ENCODE measurements around the gene CCDC57. TPM values are rescaled to one million over a fixed set of nuclear protein-coding genes. Genes with fewer than 3 reads are reported as not detected.

The CCDC57 gene
- total and polyA plus RNA-seq, 9 of the 15 experiments (the other 6 are each of a cell fraction or from before 2014, with no cell fraction given) = 0.83 to 36.2 (median 13.6) TPM

GRCh38 chr17:82138511-82138992 lies 74.1 kb downstream of the CCDC57 start:
- in situ Hi-C loops (cut with MboI) (no loop called here), intact Hi-C loops (cut with micrococcal nuclease) (no loop called here)
- Histone ChIP-seq H3K9me1 (ENCODE audit: control insufficient read depth, insufficient read depth, low read length) (no peaks in the 10 kb centered on the region), H3K9ac (ENCODE audit: insufficient read depth in 1 of 2, low read depth in 2 of 2, low read length in 2 of 2) (no peak overlapping the region), H3K79me2 (ENCODE audit: control insufficient read depth, insufficient read depth, low read length) (no peaks in the 10 kb centered on the region), H3K4me3 (no peak overlapping the region), H3K27me3 (ENCODE audit: control insufficient read depth in 2 of 2, insufficient read depth in 2 of 2, low read length in 2 of 2) (no peaks in the 10 kb centered on the region), H3K9me3 (replicated peaks; ENCODE audit: control insufficient read depth, insufficient read depth, low read depth, low read length) (no peaks in the 10 kb centered on the region), H3K4me1 (replicated peaks in 1 of 2; ENCODE audit: control insufficient read depth in 2 of 2, insufficient read depth in 2 of 2, low read length in 2 of 2) (peaks cover 0 to 10% of the 10 kb centered on the region in 2 experiments; a peak in 3 of 5 replicates), H4K20me1 (replicated peaks; ENCODE audit: control insufficient read depth, insufficient read depth, low read length) (no peaks in the 10 kb centered on the region), H3K27ac (ENCODE audit: extremely low read depth, low read depth, low read length) (no peak overlapping the region), H3K36me3 (ENCODE audit: control insufficient read depth, insufficient read depth, low read length) (no peaks in the 10 kb centered on the region), H3K4me2 (ENCODE audit: insufficient read depth, low read length) (no peak overlapping the region), H2AFZ (ENCODE audit: low read depth, low read length) (no peak overlapping the region)
- ChIA-PET CTCF (ENCODE audit: low intra/inter-chr PET ratio) (no interaction called here), POLR2A (no interaction called here)
- BruUV-seq (replicated peaks) = no TSS peak
- no peak for FAIRE-seq
- WGBS (ENCODE audit: insufficient coverage, low coverage, missing lambda C conversion rate) = 87% methylated on average over 22 of the region's 28 CpGs
- ATAC-seq = no peak
- DNase-seq (ENCODE audit: extremely low read depth in 1 of 4, low spot score in 3 of 4) = no peak
- no peak for TF ChIP-seq ZNF609 (CRISPR knock-in tag; IDR thresholded peaks at IDR 0.05; ENCODE audit: borderline replicate concordance)
- TF ChIP-seq SREBF2 (CRISPR knock-in tag; IDR thresholded peaks at IDR 0.05) = no peak
- no peak for TF ChIP-seq ZSCAN32 (CRISPR knock-in tag; IDR thresholded peaks at IDR 0.05)
- TF ChIP-seq SMC3 (conservative IDR thresholded peaks at IDR 0.05; ENCODE audit: insufficient read depth, low read depth, low read length) = no peak
- TF ChIP-seq, protein P1, sequence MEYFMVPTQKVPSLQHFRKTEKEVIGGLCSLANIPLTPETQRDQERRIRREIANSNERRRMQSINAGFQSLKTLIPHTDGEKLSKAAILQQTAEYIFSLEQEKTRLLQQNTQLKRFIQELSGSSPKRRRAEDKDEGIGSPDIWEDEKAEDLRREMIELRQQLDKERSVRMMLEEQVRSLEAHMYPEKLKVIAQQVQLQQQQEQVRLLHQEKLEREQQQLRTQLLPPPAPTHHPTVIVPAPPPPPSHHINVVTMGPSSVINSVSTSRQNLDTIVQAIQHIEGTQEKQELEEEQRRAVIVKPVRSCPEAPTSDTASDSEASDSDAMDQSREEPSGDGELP (CRISPR knock-in tag; IDR thresholded peaks at IDR 0.05; ENCODE audit: borderline replicate concordance) = no peak
- no peak for TF ChIP-seq KAT2B (IDR thresholded peaks at IDR 0.05; ENCODE audit: low read depth, low read length)
- TF ChIP-seq SAFB2 (IDR thresholded peaks at IDR 0.05; ENCODE audit: borderline replicate concordance, low read depth, low read length, severe bottlenecking) = no peak
- no peak for TF ChIP-seq NFXL1 (CRISPR knock-in tag; IDR thresholded peaks at IDR 0.05)
- TF ChIP-seq KDM4B (IDR thresholded peaks at IDR 0.05; ENCODE audit: borderline replicate concordance in 2 of 2, low read depth in 1 of 2) = no peak
- TF ChIP-seq L3MBTL2 (IDR thresholded peaks at IDR 0.05) = no peak
- TF ChIP-seq ZNF408 (CRISPR knock-in tag; IDR thresholded peaks at IDR 0.05; ENCODE audit: low read depth) = no peak
- no peak for TF ChIP-seq POU5F1 (IDR thresholded peaks at IDR 0.05; ENCODE audit: borderline replicate concordance, low read depth, low read length, partially characterized antibody)
- no peak for TF ChIP-seq ZEB2 (IDR thresholded peaks at IDR 0.05)
- TF ChIP-seq, protein P2, sequence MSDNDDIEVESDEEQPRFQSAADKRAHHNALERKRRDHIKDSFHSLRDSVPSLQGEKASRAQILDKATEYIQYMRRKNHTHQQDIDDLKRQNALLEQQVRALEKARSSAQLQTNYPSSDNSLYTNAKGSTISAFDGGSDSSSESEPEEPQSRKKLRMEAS (CRISPR knock-in tag; IDR thresholded peaks at IDR 0.05) = no peak
- TF ChIP-seq ZNF347 (CRISPR knock-in tag; IDR thresholded peaks at IDR 0.05; ENCODE audit: low read depth) = no peak
- no peak for TF ChIP-seq ZNF780A (CRISPR knock-in tag; IDR thresholded peaks at IDR 0.05)
